Breast epithelium (tissue), 3 donors: ENCODE measurements around the gene CASQ1.

ENCODE experiments used
- POLR2A ChIP-seq: fragments of 450-650 bp; IDR thresholded peaks from one replicate; pipeline ENCODE4 v1.6.1; 2016; ENCODE audit warnings: antibody characterized with exemption, mild to moderate bottlenecking, moderate library complexity
- POLR2AphosphoS5 ChIP-seq, 3 donors: sonication (generic); formaldehyde crosslinking; IDR thresholded peaks; one replicate each; pipeline ENCODE4 v1.6.1; 2017; ENCODE audit warnings: antibody characterized with exemption in 3 of 3
- TF ChIP-seq, protein P1 (sequence below), 3 donors: fragments of 450-650 bp; IDR thresholded peaks; one replicate each; pipeline ENCODE4 v1.5.1; 2016 to 2017; ENCODE audit warnings: antibody characterized with exemption in 3 of 3, mild to moderate bottlenecking in 3 of 3, moderate library complexity in 3 of 3

GRCh38 chr1:160154790-160155189, 35.6 kb upstream of the CASQ1 start:
- TF ChIP-seq, protein P1, sequence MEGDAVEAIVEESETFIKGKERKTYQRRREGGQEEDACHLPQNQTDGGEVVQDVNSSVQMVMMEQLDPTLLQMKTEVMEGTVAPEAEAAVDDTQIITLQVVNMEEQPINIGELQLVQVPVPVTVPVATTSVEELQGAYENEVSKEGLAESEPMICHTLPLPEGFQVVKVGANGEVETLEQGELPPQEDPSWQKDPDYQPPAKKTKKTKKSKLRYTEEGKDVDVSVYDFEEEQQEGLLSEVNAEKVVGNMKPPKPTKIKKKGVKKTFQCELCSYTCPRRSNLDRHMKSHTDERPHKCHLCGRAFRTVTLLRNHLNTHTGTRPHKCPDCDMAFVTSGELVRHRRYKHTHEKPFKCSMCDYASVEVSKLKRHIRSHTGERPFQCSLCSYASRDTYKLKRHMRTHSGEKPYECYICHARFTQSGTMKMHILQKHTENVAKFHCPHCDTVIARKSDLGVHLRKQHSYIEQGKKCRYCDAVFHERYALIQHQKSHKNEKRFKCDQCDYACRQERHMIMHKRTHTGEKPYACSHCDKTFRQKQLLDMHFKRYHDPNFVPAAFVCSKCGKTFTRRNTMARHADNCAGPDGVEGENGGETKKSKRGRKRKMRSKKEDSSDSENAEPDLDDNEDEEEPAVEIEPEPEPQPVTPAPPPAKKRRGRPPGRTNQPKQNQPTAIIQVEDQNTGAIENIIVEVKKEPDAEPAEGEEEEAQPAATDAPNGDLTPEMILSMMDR (IDR thresholded peaks at IDR 0.05), result no peak
- no peak for TF ChIP-seq POLR2AphosphoS5 (IDR thresholded peaks at IDR 0.05)
- TF ChIP-seq POLR2A, result no peak
